Eye (tissue), 1 donor: ENCODE data around the gene TMBIM4.
"Not testable (repeated sequence)": the region's sequence is repeated elsewhere in the genome, so short reads cannot be mapped to it uniquely, and the experiment has no call there.

ENCODE experiments used
- DNase-seq: peaks from one replicate; pipeline ENCODE4 v3.0.0-alpha.2; 2015

Gene TMBIM4

GRCh38 chr12:66182956-66183355, 13.2 kb upstream of the TMBIM4 start:
- DNase-seq, result no peak

- no peak for DNase-seq
These were observed 6.5 kb upstream of the TMBIM4 start for GRCh38 chr12:66176105-66176900.

- DNase-seq, result not testable (repeated sequence)
These were observed 4.9 kb upstream of the TMBIM4 start for GRCh38 chr12:66174391-66175325.

- DNase-seq, result peak; percentile 6
These were observed 810 bp upstream of the TMBIM4 start for GRCh38 chr12:66170606-66171005.

- no peak for DNase-seq
These were observed 1.4 kb downstream of the TMBIM4 start for GRCh38 chr12:66168410-66168809.

GRCh38 chr12:66166561-66166960, 3.2 kb downstream of the TMBIM4 start:
- DNase-seq, result no peak

- no peak for DNase-seq
These were observed 4.7 kb downstream of the TMBIM4 start for GRCh38 chr12:66165141-66165540.

- no peak for DNase-seq
These were observed 5.4 kb downstream of the TMBIM4 start for GRCh38 chr12:66164349-66164821.

GRCh38 chr12:66163289-66163688, 6.5 kb downstream of the TMBIM4 start:
- no peak for DNase-seq

GRCh38 chr12:66162701-66163100, 7.1 kb downstream of the TMBIM4 start:
- DNase-seq, result no peak

- DNase-seq, result no peak
These were observed 9.1 kb downstream of the TMBIM4 start for GRCh38 chr12:66160704-66161103.

- DNase-seq, result no peak
These were observed 10.7 kb downstream of the TMBIM4 start for GRCh38 chr12:66159123-66159522.

GRCh38 chr12:66156654-66157053, 13.1 kb downstream of the TMBIM4 start:
- no peak for DNase-seq

- no peak for DNase-seq
These were observed 15.0 kb downstream of the TMBIM4 start for GRCh38 chr12:66154776-66155175.

- DNase-seq, result no peak
These were observed 17.1 kb downstream of the TMBIM4 start for GRCh38 chr12:66152732-66153131.

GRCh38 chr12:66149702-66150398, 19.9 kb downstream of the TMBIM4 start:
- DNase-seq, result no peak

- DNase-seq, result peak; percentile 68
These were observed 24.7 kb downstream of the TMBIM4 start for GRCh38 chr12:66144791-66145754.

- DNase-seq, result no peak
These were observed 25.9 kb downstream of the TMBIM4 start for GRCh38 chr12:66143868-66144267.

GRCh38 chr12:66142826-66143225, 27.0 kb downstream of the TMBIM4 start:
- no peak for DNase-seq

- no peak for DNase-seq
These were observed 28.5 kb downstream of the TMBIM4 start for GRCh38 chr12:66141299-66141698.

- peak; percentile 18 for DNase-seq
These were observed 29.1 kb downstream of the TMBIM4 start for GRCh38 chr12:66140731-66141130.

- DNase-seq, result no peak
These were observed 30.5 kb downstream of the TMBIM4 start for GRCh38 chr12:66139328-66139727.
